ENCODE measurements around the gene GUF1. TPM values are rescaled to one million over a fixed set of nuclear protein-coding genes. Genes with fewer than 3 reads are reported as not detected.
"Not testable (repeated sequence)": the region's sequence is repeated elsewhere in the genome, so short reads cannot be mapped to it uniquely, and the experiment has no call there.

GUF1 gene
- total RNA-seq, 2 experiments from 2014 or later = 33.6 to 40.0 TPM

GRCh38 chr4:44727471-44727870 is 49.3 kb downstream of the GUF1 start:
- intact Hi-C loops (cut with micrococcal nuclease) = loop anchor here (5.0 kb wide), 1 partner anchor 50 kb away; the partner anchor contains the start of gene GUF1
- H3K4me3 Mint-ChIP-seq = peak overlapping the region; percentile 91
- peaks cover 31% of the 10 kb centered on the region for H3K4me1 Mint-ChIP-seq (ENCODE audit: low read depth)
- ATAC-seq = no peak
- H3K27me3 Mint-ChIP-seq = peaks cover 2% of the 10 kb centered on the region
- no peak overlapping the region for H3K27ac Mint-ChIP-seq
- H3K36me3 Mint-ChIP-seq (ENCODE audit: low read depth) = peaks cover 3% of the 10 kb centered on the region
- H3K9me3 Mint-ChIP-seq = no peaks in the 10 kb centered on the region
- POLR2A ChIA-PET = interaction anchor here (1.2 to 2.6 kb wide), 3 partner anchors 10 to 49 kb away, joined by 3 to 15 read pairs (median 3); partner anchors contain the start of gene GUF1
- no peak for DNase-seq
- TF ChIP-seq CTCF (IDR thresholded peaks at IDR 0.05) = no peak
- CTCF ChIA-PET = interaction anchor here (0.7 to 1.3 kb wide), 3 partner anchors 9 to 1792 kb away, joined by 3 to 4 read pairs (median 3); no protein-coding TSS in a partner anchor

- H3K27ac Mint-ChIP-seq; H3K27me3 Mint-ChIP-seq; ATAC-seq; H3K4me3 Mint-ChIP-seq; H3K36me3 Mint-ChIP-seq (ENCODE audit: low read depth); H3K9me3 Mint-ChIP-seq; POLR2A ChIA-PET; DNase-seq: not testable (repeated sequence)
- CTCF ChIA-PET = interaction anchor here (1.2 kb wide), 1 partner anchor 11 kb away, joined by 4 read pairs; no protein-coding TSS in a partner anchor
- peaks cover 22% of the 10 kb centered on the region for H3K4me1 Mint-ChIP-seq (ENCODE audit: low read depth)
- intact Hi-C loops (cut with micrococcal nuclease) = loop anchor here (5.0 kb wide), 1 partner anchor 51 kb away; the partner anchor contains the start of gene GUF1
Observed at GRCh38 chr4:44728694-44729093, 50.5 kb downstream of the GUF1 start.

- Mint-ChIP-seq H3K27me3 (peaks cover 15% of the 10 kb centered on the region), H3K27ac (no peak overlapping the region), H3K4me1 (ENCODE audit: low read depth) (no peaks in the 10 kb centered on the region), H3K4me3 (no peak overlapping the region), H3K9me3 (no peaks in the 10 kb centered on the region), H3K36me3 (ENCODE audit: low read depth) (no peaks in the 10 kb centered on the region)
- ATAC-seq (no peak), DNase-seq (no peak)
- CTCF ChIA-PET = no interaction called here
- POLR2A ChIA-PET = no interaction called here
- no peak for TF ChIP-seq CTCF (IDR thresholded peaks at IDR 0.05)
- intact Hi-C loops (cut with micrococcal nuclease) = no loop called here
Observed at GRCh38 chr4:44736900-44737299, 58.7 kb downstream of the GUF1 start.

GRCh38 chr4:44738615-44739014 is 60.4 kb downstream of the GUF1 start:
- TF ChIP-seq CTCF (IDR thresholded peaks at IDR 0.05) = no peak
- DNase-seq (no peak), ATAC-seq (no peak)
- POLR2A ChIA-PET = interaction anchor here (1.2 kb wide), 1 partner anchor 12 kb away, joined by 3 read pairs; the partner anchor contains the start of gene GNPDA2
- CTCF ChIA-PET = no interaction called here
- Mint-ChIP-seq H3K36me3 (ENCODE audit: low read depth) (no peaks in the 10 kb centered on the region), H3K4me3 (no peak overlapping the region), H3K9me3 (no peaks in the 10 kb centered on the region), H3K27me3 (peaks cover 15% of the 10 kb centered on the region), H3K4me1 (ENCODE audit: low read depth) (no peaks in the 10 kb centered on the region), H3K27ac (no peak overlapping the region)
- intact Hi-C loops (cut with micrococcal nuclease) = no loop called here

GRCh38 chr4:44740201-44740600 is 62.0 kb downstream of the GUF1 start:
- DNase-seq (no peak), ATAC-seq (no peak)
- no peaks in the 10 kb centered on the region for H3K9me3 Mint-ChIP-seq
- H3K27me3 Mint-ChIP-seq = peaks cover 10% of the 10 kb centered on the region
- no peak for TF ChIP-seq CTCF (IDR thresholded peaks at IDR 0.05)
- no peaks in the 10 kb centered on the region for H3K36me3 Mint-ChIP-seq (ENCODE audit: low read depth)
- H3K4me3 Mint-ChIP-seq = no peak overlapping the region
- intact Hi-C loops (cut with micrococcal nuclease) = no loop called here
- POLR2A ChIA-PET = no interaction called here
- CTCF ChIA-PET = no interaction called here
- H3K27ac Mint-ChIP-seq = no peak overlapping the region
- H3K4me1 Mint-ChIP-seq (ENCODE audit: low read depth) = no peaks in the 10 kb centered on the region

Other genes starting within 250 kb of the GUF1 start
- gene KCTD8, start 229.6 kb upstream of the GUF1 start, total RNA-seq = not detected
- gene YIPF7, start 26.8 kb upstream of the GUF1 start, total RNA-seq = not detected
- 10 to 100 TPM; 13.1 to 14.6 TPM for gene GNPDA2, start 48.1 kb downstream of the GUF1 start, total RNA-seq